H1 (cell line): ENCODE data around the gene ATP2B1. TPM values are rescaled to one million over a fixed set of nuclear protein-coding genes. Genes with fewer than 3 reads are reported as not detected.

Source experiments
- ASH2L ChIP-seq: fragments of 200-600, 300-600 bp; sonication (generic); IDR thresholded peaks from one replicate; pipeline ENCODE4 v1.7.1; 2017; ENCODE audit warnings: low read length
- BCL11A ChIP-seq, 2 experiments: IDR thresholded peaks; one replicate each; pipeline ENCODE4 v1.6.1; 2011; ENCODE audit warnings: low read depth in 2 of 2, low read length in 2 of 2, mild to moderate bottlenecking in 2 of 2
- KDM4A ChIP-seq: IDR thresholded peaks from one replicate; pipeline ENCODE4 v1.7.1; 2012; ENCODE audit warnings: low read depth, mild to moderate bottlenecking, moderate library complexity, low read length, inconsistent platforms; ENCODE audit not compliant: severe bottlenecking
- NANOG ChIP-seq: IDR thresholded peaks from 2 replicates; pipeline ENCODE4 v1.6.1; 2011; ENCODE audit warnings: low read length, low read depth, mild to moderate bottlenecking, inconsistent platforms; ENCODE audit not compliant: insufficient read depth, poor library complexity, severe bottlenecking
- POLR2A ChIP-seq, 2 experiments: IDR thresholded peaks; 1 replicate in 1 of 2; 2 replicates in 1 of 2; pipeline ENCODE4 v1.6.1; 2011; ENCODE audit warnings: low read depth in 2 of 2, low read length in 2 of 2, mild to moderate bottlenecking in 2 of 2; ENCODE audit errors: control extremely low read depth in 1 of 2
- RBBP5 ChIP-seq: IDR thresholded peaks from 2 replicates; pipeline ENCODE4 v1.7.1; 2012; ENCODE audit warnings: low read depth, mild to moderate bottlenecking, inconsistent platforms, low read length, moderate library complexity, borderline replicate concordance
- SRF ChIP-seq: IDR thresholded peaks from 2 replicates; pipeline ENCODE4 v1.6.1; 2011; ENCODE audit warnings: mild to moderate bottlenecking, low read depth, low read length, moderate library complexity
- polyA plus RNA-seq, 7 experiments: library from polyadenylated mRNA; depleted of rRNA in 3 of 7; stranded (reverse) in 5 of 7; unstranded in 2 of 7; fragments of >200 nt in 5 of 7; fragments of 200-250 nt in 2 of 7; gene quantifications; 1 replicate in 5 of 7; 2 replicates in 1 of 7; 4 replicates in 1 of 7; pipeline versions ENCODE4 v1.2.1 to v1.2.3, GENCODE V29; 2011 to 2013; ENCODE audit warnings: missing spikeins in 2 of 7, mixed read lengths in 2 of 7
- total RNA-seq: library from RNA; stranded (reverse); fragmentation: NEBNext Ultra II Directional; extraction: Animal tissue kit (Norgen Biotek cat#: 25700); gene quantifications from 2 replicates; pipeline ENCODE4 v1.2.1, GENCODE V29; 2021

ATP2B1 gene
- total and polyA plus RNA-seq, 2 of the 8 experiments (the other 6 are each of a cell fraction or from before 2014, with no cell fraction given), result 4.3 to 32.0 TPM

GRCh38 chr12:89597770-89598169 is 110.9 kb downstream of the ATP2B1 start (continued):
- TF ChIP-seq RBBP5 (no peak), KDM4A (no peak), ASH2L (no peak), SRF (no peak), POLR2A (IDR thresholded peaks at IDR 0.05; ENCODE audit: control extremely low read depth in 1 of 2, low read depth in 2 of 2, low read length in 2 of 2) (no peak), NANOG (no peak), BCL11A (IDR thresholded peaks at IDR 0.05; ENCODE audit: low read depth in 2 of 2, low read length in 2 of 2) (no peak)
